Measurements from ENCODE around the gene DCX. TPM values are rescaled to one million over a fixed set of nuclear protein-coding genes. Genes with fewer than 3 reads are reported as not detected.

The DCX gene
- total RNA-seq: 31.3 TPM

GRCh38 chrX:111411983-111412382, at the start of gene DCX:
TSS of gene DCX (minus strand) at chrX:111412192. CDS start at chrX:111410398, 1,794 bp downstream.

DNA sequence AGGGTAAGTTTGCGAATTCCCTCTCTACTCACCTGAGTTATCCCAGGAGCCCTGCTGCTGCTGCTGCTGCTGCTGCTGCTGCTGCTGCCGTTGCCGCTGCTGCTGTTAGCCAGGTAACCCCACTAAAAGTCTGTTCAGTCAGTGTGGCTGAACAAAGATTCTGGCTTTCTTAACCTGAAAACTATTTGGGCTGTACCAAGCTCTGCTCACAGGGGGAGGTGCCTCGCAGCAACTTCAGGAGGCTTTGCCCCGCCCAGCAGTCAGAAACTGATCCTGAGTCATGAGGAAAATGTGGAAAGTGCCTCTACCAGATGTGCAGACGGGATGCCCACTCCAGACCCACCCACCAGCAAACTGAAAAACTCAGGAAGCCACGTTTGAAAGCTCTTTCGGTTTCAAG, 141.7 kb downstream of the DCX start, which contains the start of gene CAPN6:
Gene CAPN6 (minus strand): TSS at position 145 of the 400 bp plus-strand sequence. CDS start 6,547 bp downstream, outside the sequence.

Other genes with a start within 250 kb of the DCX start
- 67.9 TPM for gene CAPN6, start 141.7 kb downstream of the DCX start, total RNA-seq
- 2.4 TPM for gene SERTM2, start 99.5 kb upstream of the DCX start, total RNA-seq

Data from camera-type eye (tissue), 1 donor.